Measurements from ENCODE around the gene IL36A.

DNA sequence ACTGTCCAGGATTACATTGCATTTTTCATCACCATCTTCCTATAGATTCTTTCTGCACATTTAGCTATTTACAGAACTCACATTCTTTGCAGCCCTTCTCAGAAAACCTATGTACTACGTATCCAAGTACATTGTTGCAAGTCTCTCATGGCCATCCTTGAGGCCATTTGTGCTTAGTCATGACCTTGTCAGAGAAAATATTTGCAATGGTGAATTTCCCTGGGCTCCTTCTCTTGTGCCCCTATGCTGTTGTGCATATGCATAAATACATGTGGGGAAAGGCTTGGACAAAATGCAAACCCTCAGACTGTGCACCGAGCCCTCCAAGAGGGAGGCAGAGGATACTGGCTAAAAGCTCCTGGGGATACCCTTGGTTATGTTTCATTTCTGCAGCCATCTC, 19.5 kb downstream of the IL36A start:
- TF ChIP-seq, protein P1, sequence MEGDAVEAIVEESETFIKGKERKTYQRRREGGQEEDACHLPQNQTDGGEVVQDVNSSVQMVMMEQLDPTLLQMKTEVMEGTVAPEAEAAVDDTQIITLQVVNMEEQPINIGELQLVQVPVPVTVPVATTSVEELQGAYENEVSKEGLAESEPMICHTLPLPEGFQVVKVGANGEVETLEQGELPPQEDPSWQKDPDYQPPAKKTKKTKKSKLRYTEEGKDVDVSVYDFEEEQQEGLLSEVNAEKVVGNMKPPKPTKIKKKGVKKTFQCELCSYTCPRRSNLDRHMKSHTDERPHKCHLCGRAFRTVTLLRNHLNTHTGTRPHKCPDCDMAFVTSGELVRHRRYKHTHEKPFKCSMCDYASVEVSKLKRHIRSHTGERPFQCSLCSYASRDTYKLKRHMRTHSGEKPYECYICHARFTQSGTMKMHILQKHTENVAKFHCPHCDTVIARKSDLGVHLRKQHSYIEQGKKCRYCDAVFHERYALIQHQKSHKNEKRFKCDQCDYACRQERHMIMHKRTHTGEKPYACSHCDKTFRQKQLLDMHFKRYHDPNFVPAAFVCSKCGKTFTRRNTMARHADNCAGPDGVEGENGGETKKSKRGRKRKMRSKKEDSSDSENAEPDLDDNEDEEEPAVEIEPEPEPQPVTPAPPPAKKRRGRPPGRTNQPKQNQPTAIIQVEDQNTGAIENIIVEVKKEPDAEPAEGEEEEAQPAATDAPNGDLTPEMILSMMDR (IDR thresholded peaks at IDR 0.05) = no peak
- no peak for TF ChIP-seq EP300 (IDR thresholded peaks at IDR 0.05)
- no peak for TF ChIP-seq POLR2A (IDR thresholded peaks at IDR 0.05)
- no peak for TF ChIP-seq POLR2AphosphoS5 (IDR thresholded peaks at IDR 0.05)

All from upper lobe of left lung (tissue), 4 donors.